Muscle layer of colon (tissue), 2 donors: ENCODE measurements around the gene GPR160.

ENCODE experiments used
- H3K27ac ChIP-seq: one replicate; pipeline ENCODE4 v1.7.0; 2013; ENCODE audit warnings: low read depth, mild to moderate bottlenecking, low read length, moderate library complexity
- H3K27me3 ChIP-seq, 2 donors: one replicate each; pipeline ENCODE4 v1.7.0; 2013; ENCODE audit warnings: low read length in 2 of 2, mild to moderate bottlenecking in 2 of 2; ENCODE audit not compliant: insufficient read depth in 2 of 2, control insufficient read depth in 1 of 2
- H3K36me3 ChIP-seq: one replicate; pipeline ENCODE4 v1.7.0; 2013; ENCODE audit warnings: mild to moderate bottlenecking, low read length; ENCODE audit not compliant: insufficient read depth
- H3K4me1 ChIP-seq: one replicate; pipeline ENCODE4 v1.7.0; 2013; ENCODE audit warnings: mild to moderate bottlenecking, low read length; ENCODE audit not compliant: insufficient read depth
- H3K4me3 ChIP-seq, 2 donors: one replicate each; pipeline ENCODE4 v1.7.0; 2013; ENCODE audit warnings: low read length in 2 of 2, low read depth in 1 of 2, mild to moderate bottlenecking in 1 of 2, moderate library complexity in 1 of 2
- H3K9ac ChIP-seq: one replicate; pipeline ENCODE4 v1.7.0; 2013; ENCODE audit warnings: low read length
- H3K9me3 ChIP-seq: one replicate; pipeline ENCODE4 v1.7.0; 2013; ENCODE audit warnings: mild to moderate bottlenecking, low read length
- donor health status: abdominal sarcoma.
- donor health status: Adenocarcinoma of cecum.

The GPR160 gene

DNA sequence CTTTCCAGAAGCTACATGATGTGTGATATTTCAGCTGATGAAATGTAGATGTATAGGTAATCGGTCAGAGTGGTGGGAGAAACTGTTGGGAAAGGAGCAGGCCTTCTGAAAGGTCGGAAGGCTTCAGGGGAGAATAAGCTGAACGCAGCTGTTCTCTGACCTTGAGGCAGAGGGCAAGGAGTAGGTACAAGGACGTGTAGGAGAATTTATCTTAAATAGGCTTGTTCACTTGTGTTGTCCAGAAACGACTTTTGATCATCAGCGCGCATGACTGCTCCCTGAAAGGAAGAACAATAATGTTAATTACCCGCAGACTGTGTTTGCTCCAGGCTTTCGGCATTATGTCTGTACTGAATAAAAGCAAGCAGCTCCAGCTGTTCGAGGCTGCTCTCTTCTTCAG lies 39.6 kb downstream of the GPR160 start:
- Histone ChIP-seq H3K9me3 (no peaks in the 10 kb centered on the region), H3K36me3 (no peaks in the 10 kb centered on the region), H3K27me3 (no peaks in the 10 kb centered on the region), H3K9ac (no peak overlapping the region), H3K4me3 (no peak overlapping the region), H3K27ac (no peak overlapping the region), H3K4me1 (no peaks in the 10 kb centered on the region)

DNA sequence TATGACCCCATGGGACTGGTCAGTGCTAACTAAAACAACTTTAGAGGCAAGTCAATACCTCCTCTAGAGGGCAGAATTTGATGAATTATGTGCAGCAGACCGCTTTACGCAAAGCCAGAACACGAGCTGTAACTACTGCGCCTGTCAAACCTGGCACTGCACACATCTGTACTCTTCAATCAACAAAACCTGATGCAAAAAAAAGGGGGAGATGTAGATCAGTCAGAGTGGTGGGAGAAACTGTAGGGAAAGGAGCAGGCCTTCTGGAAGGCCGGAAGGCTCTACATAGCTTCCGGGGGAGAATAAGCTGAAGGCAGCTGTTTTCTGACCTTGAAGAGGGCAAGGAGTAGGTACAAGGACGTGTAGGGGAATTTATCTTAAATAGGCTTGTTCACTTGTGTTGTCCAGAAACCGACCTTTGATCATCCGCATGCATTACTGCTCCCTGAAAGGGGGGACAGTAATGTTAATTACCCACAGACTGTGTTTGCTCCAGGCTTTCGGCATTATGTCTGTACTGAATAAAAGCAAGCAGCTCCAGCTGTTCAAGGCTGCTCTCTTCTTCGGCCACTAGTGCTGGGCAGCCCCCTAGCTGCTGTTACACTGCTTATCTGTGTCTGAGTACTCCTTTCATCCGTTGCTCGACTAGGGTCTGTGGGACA lies 41.0 kb downstream of the GPR160 start:
- no peaks in the 10 kb centered on the region for H3K27me3 ChIP-seq
- no peaks in the 10 kb centered on the region for H3K36me3 ChIP-seq
- no peaks in the 10 kb centered on the region for H3K4me1 ChIP-seq
- no peak overlapping the region for H3K27ac ChIP-seq
- no peak overlapping the region for H3K4me3 ChIP-seq
- no peak overlapping the region for H3K9ac ChIP-seq
- H3K9me3 ChIP-seq = no peaks in the 10 kb centered on the region

DNA sequence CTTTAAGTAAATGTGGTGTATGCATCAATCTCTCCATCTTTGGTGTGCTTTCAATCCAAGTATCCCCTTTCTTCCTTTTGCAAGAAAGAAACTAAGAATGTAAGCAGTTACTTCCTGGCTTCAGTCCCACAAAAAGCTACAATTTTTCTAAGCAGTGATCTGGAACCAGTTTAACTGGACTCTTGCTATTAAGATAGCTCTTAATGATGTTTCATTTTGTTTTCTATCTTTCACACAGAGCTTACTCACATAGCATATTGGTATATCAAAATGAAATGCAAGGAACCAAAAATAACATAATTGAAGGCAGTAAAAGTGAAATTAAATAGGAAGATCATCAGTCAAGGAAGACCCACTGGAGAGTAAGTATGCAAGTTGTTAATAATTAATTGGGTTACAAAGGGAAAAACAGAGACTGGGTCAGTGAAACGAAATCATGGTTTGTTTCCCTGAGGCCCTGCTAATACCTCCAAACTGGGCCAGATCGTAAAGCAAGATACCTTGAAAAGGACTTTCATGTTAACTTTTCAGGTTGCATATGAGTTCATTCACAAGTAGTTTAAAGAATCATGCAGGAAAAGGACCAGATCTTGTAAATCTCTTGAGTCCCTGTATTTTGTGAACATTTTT lies 41.9 kb downstream of the GPR160 start:
- peaks cover 4% of the 10 kb centered on the region for H3K36me3 ChIP-seq
- H3K9ac ChIP-seq = no peak overlapping the region
- H3K4me3 ChIP-seq = no peak overlapping the region
- no peak overlapping the region for H3K27ac ChIP-seq
- no peaks in the 10 kb centered on the region for H3K27me3 ChIP-seq
- no peaks in the 10 kb centered on the region for H3K4me1 ChIP-seq
- H3K9me3 ChIP-seq = no peaks in the 10 kb centered on the region

DNA sequence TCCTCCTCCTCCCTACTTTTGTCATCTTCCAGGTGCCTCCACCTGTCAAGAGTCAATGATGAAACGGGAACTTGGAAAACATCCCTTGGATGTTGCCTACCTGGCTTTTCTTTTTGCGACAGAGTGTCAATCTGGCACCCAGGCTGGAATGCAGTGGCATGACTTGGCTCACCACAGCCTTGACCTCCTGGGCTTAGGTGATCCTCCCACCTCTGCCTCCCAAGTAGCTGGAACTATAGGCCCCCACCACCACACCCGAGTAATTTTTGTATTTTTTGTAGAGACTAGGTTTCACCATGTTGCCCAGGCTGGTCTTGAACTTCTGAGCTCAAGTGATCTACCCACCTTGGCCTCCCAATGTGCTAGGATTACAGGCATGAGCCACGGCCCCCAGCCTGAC lies 42.8 kb downstream of the GPR160 start:
- Histone ChIP-seq H3K27ac (no peak overlapping the region), H3K27me3 (no peaks in the 10 kb centered on the region), H3K4me1 (no peaks in the 10 kb centered on the region), H3K4me3 (no peak overlapping the region), H3K9ac (no peak overlapping the region), H3K36me3 (peaks cover 7% of the 10 kb centered on the region), H3K9me3 (no peaks in the 10 kb centered on the region)

DNA sequence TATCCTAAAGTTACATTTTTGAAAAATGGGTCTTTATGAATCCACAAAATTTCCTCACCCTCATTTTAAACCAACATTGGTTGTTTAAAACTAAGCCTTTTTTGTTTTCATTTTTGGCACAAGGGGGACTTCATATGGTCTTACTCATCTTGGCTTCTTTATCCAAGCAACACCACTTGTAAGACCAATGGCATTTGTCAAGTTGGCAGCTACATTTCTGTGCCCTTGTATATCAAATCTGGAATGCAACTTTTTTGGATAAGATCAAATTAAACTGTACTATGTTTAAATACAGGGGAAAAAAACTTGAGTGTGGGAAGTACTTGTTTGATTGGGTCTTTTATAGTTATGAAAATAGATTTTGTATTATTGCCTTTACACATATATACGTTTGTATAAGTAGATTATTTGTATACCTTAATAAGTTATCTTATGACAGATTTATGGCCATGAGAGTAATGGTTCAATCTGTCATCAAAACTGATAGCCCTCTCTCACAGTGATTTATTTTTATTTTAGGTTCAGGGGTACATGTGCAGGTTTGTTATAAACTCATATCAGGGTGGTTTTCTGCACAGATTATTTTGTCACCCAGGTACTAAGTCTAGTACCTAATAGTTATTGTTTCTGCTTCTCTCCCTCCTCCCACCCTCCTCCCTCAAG lies 43.4 kb downstream of the GPR160 start:
- H3K27ac ChIP-seq = no peak overlapping the region
- H3K9ac ChIP-seq = no peak overlapping the region
- H3K27me3 ChIP-seq = no peaks in the 10 kb centered on the region
- H3K4me3 ChIP-seq = no peak overlapping the region
- no peaks in the 10 kb centered on the region for H3K9me3 ChIP-seq
- H3K4me1 ChIP-seq = no peaks in the 10 kb centered on the region
- H3K36me3 ChIP-seq = peaks cover 12% of the 10 kb centered on the region

DNA sequence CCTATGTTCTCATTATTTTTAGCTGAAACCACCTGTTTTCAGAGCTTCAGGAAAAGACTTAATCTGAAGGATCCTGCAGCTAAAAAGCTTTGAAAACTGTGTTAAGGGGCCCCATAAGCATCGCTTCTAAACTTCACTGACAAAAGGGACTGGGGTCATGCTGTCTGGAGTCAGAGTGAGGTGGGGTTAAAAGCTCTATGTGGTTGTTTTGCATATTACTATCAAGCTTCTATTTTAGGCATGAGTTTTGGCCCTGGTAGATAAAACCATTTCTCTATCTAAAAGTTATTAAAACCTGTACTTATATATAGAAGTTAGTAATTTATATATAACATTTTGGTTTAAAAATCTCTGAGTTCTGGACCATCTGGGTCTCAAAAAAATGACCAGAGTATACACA lies 45.5 kb downstream of the GPR160 start:
- Histone ChIP-seq H3K27ac (no peak overlapping the region), H3K4me1 (no peaks in the 10 kb centered on the region)

DNA sequence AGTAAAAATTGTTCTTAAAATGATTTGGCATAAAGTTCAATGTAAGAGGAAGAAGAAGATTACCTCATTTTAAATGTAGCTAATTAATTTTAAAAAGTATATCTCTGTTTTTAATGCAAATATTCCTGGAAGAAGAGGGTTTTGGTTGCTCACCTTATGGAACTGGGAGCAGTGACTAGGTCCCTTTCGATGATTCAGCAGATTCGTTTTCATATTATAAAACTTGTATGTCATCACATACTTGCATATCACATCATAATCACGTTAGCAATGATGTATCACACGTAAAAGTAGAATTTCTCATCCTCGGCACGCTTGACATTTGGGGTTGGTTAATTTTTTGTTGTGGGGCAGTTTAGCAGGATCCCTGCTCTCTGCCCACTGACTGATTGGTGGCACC lies 47.6 kb downstream of the GPR160 start:
- H3K36me3 ChIP-seq = peaks cover 13% of the 10 kb centered on the region
- no peak overlapping the region for H3K4me3 ChIP-seq
- no peak overlapping the region for H3K9ac ChIP-seq
- H3K27me3 ChIP-seq = no peaks in the 10 kb centered on the region
- H3K4me1 ChIP-seq = no peaks in the 10 kb centered on the region
- no peaks in the 10 kb centered on the region for H3K9me3 ChIP-seq
- H3K27ac ChIP-seq = no peak overlapping the region

More for the DNA sequence above, 45.5 kb downstream of the GPR160 start:
- Histone ChIP-seq H3K9ac (no peak overlapping the region), H3K4me3 (no peak overlapping the region), H3K9me3 (no peaks in the 10 kb centered on the region), H3K27me3 (no peaks in the 10 kb centered on the region), H3K36me3 (peaks cover 13% of the 10 kb centered on the region)

DNA sequence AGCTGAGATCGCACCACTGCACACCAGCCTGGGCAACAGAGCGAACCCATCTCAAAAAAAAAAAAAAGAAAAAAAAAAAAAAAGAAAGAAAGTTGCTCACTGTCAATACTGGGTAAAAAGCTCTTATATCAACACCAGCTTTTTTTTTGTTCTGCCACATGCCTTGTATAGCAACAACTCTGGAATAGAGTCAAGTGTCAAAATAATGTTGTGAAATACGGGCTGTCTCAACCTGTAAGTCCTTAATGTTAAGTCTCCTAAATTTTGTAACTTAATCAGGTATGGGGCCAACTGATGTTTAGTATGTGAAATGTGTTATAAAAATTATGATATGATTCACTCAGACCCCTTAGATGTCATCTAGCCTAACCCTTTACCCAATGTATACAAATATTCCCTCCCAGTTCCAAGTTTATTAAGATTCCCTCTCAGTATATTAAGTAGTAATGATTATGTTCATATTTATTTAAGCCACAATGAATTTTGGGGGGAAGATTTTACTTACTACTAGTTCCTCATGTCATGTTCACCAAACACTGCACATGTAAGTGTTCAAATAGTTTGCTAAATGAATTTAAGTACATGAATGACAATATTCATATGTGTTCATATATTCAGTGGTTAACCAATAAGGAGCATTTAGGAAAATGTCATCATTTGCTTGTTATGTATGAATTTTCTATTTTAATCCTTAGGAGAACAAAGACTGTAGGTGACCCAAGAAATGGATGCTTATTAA lies 52.2 kb downstream of the GPR160 start:
- Histone ChIP-seq H3K4me1 (no peaks in the 10 kb centered on the region), H3K27ac (no peak overlapping the region), H3K4me3 (no peak overlapping the region), H3K36me3 (peaks cover 16% of the 10 kb centered on the region), H3K9me3 (no peaks in the 10 kb centered on the region), H3K27me3 (no peaks in the 10 kb centered on the region), H3K9ac (no peak overlapping the region)

DNA sequence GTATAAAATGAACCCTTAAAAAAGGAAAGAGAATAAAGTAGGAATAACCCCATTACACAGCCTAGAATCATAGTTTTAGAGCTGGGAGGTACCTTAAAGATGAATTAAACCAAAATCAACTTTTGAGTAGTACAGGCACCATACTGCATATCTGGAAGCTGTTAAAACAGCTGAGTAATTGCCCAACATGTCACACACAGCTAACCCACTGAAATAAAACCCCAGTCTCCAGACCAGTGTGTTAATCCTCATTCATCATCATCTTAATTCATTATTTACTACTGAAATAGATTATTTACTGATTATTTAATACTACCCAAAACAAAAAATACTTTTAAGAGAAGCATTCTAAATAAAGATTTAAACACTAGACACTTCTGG lies 52.8 kb downstream of the GPR160 start:
- Histone ChIP-seq H3K4me1 (no peaks in the 10 kb centered on the region), H3K9me3 (no peaks in the 10 kb centered on the region), H3K9ac (no peak overlapping the region), H3K27me3 (no peaks in the 10 kb centered on the region), H3K36me3 (peaks cover 19% of the 10 kb centered on the region), H3K27ac (no peak overlapping the region), H3K4me3 (no peak overlapping the region)

DNA sequence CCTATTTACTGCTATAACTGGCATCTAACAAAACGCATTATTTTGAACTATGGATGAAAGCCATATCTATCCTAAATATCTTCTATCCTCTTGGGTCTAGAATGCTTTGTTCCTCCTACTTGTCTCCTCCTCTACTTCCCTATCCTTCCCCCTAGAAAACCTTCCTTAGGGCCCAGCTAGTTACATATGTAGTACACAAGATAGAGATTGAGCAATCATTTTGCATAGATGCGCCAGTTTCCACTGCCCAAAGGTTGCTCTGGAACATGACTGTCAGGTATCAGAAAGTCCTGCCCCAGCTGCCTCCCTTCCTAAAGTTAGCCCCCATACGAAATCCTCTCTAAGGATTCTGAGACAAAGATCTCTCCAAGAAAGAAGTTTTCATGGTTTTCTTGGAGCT lies 55.1 kb downstream of the GPR160 start:
- Histone ChIP-seq H3K36me3 (peaks cover 34% of the 10 kb centered on the region), H3K27ac (no peak overlapping the region), H3K4me3 (no peak overlapping the region)

DNA sequence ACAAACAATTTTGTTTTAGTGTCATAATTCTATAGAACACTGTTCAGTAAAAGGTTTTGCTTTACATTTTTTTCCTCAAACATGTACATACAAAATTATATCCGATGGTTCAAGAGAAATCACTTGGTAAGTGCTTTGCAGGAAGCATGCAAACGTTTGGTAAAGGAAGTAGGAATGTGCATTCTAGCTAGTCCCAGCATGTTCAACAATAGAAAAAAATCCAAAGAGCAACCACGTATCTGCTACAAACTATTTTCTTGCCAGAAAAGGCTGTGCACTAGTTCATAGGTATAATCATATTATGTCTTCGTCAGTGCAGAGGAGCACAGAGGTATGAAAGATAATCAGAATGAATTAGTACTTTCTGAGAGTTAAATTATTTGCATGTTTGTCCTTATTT lies 58.0 kb downstream of the GPR160 start:
- peaks cover 58% of the 10 kb centered on the region for H3K36me3 ChIP-seq
- H3K9me3 ChIP-seq = no peaks in the 10 kb centered on the region
- no peak overlapping the region for H3K9ac ChIP-seq
- H3K27ac ChIP-seq = no peak overlapping the region
- H3K4me3 ChIP-seq = no peak overlapping the region
- H3K4me1 ChIP-seq = no peaks in the 10 kb centered on the region
- no peaks in the 10 kb centered on the region for H3K27me3 ChIP-seq

More for the DNA sequence above, 55.1 kb downstream of the GPR160 start:
- Histone ChIP-seq H3K4me1 (no peaks in the 10 kb centered on the region), H3K9ac (no peak overlapping the region), H3K9me3 (no peaks in the 10 kb centered on the region), H3K27me3 (no peaks in the 10 kb centered on the region)
